OCI-LY3 (cell line): ENCODE data around the gene NEURL1.

ENCODE experiments used
- EZH2phosphoT487 ChIP-seq: fragments of 200-600 bp; shearing (Covaris generic); IDR thresholded peaks from 2 replicates; pipeline ENCODE4 v1.6.1; 2018; ENCODE audit warnings: antibody characterized with exemption, mixed run types, low read depth
- TF ChIP-seq, protein P1 (sequence below): fragments of 200-600, 300-600 bp; sonication (generic); IDR thresholded peaks from 2 replicates; pipeline ENCODE4 v1.5.1; 2014; ENCODE audit warnings: antibody characterized with exemption, low read length, low read depth

DNA sequence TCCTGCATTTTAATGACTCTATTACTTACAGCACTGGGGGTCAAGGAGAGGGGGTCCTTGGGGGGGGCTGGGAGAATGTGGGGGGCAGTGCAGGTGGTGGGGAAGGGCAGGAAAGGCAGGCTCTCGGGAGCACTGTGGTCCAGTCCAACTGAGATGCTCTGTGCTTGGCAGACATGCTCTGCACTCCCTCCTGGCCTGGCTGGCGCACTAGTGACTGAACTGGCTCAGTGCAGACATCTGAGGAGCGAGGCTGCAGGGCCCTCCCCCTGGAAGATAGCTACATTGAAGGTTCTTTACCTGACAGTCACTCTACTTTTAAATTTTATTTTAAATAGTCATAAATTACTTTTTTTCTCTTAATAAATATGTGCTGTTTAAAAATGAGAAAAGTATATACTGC is 105.7 kb downstream of the NEURL1 start:
- TF ChIP-seq, protein P1, sequence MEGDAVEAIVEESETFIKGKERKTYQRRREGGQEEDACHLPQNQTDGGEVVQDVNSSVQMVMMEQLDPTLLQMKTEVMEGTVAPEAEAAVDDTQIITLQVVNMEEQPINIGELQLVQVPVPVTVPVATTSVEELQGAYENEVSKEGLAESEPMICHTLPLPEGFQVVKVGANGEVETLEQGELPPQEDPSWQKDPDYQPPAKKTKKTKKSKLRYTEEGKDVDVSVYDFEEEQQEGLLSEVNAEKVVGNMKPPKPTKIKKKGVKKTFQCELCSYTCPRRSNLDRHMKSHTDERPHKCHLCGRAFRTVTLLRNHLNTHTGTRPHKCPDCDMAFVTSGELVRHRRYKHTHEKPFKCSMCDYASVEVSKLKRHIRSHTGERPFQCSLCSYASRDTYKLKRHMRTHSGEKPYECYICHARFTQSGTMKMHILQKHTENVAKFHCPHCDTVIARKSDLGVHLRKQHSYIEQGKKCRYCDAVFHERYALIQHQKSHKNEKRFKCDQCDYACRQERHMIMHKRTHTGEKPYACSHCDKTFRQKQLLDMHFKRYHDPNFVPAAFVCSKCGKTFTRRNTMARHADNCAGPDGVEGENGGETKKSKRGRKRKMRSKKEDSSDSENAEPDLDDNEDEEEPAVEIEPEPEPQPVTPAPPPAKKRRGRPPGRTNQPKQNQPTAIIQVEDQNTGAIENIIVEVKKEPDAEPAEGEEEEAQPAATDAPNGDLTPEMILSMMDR = no peak
- no peak for TF ChIP-seq EZH2phosphoT487
